Astrocyte (in vitro differentiated cells and primary cell): ENCODE results near the gene CHFR.

Experiments used
- CTCF ChIP-seq: IDR thresholded peaks from 2 replicates; pipeline ENCODE4 v1.5.1; 2011; ENCODE audit warnings: low read depth, mild to moderate bottlenecking, inconsistent platforms, low read length, moderate library complexity; ENCODE audit not compliant: insufficient read depth
- EZH2 ChIP-seq: IDR thresholded peaks from 2 replicates; pipeline ENCODE4 v1.6.1; 2012; ENCODE audit warnings: mild to moderate bottlenecking, low read length, inconsistent platforms; ENCODE audit not compliant: insufficient read depth

DNA sequence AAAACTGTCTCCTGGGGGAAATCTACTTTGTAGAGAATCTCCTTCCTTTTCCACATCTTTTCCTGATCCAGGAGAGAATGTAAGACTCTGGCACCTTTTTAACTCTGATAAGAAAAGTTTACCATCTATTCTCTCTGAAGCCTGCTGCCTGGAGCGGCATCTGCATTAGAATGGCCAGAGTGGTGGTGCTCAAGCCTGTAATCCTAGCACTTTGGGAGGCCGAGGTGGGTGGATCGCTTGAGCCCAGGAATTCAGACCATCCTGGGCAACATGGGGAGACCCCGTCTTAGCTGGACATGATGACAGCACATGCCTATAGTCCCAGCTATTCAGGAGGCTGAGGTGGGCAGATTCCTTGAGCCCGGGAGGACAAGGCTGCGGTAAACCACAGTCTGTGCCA lies 1.4 kb upstream of the CHFR start:
- TF ChIP-seq CTCF (no peak), EZH2 (no peak)
